DND-41 (cell line): Measurements from ENCODE around the gene EXOC4.

ENCODE experiments used
- ATAC-seq: fragments of 200-7000 bp; cut with Tn5 transposase; 3 replicates; pipeline ENCODE4 v1.9.1; 2021; ENCODE audit warnings: low read depth; ENCODE audit not compliant: insufficient read depth
- DNase-seq: peaks from one replicate; pipeline ENCODE4 v3.0.0-alpha.2; 2020
- H2AFZ ChIP-seq: 2 replicates; pipeline ENCODE4 v1.6.0; 2012; ENCODE audit warnings: low read depth, low read length
- H3K27ac ChIP-seq: 2 replicates; pipeline ENCODE4 v1.5.1; 2012; ENCODE audit warnings: low read length, inconsistent platforms
- H3K27me3 ChIP-seq: fragments of 200-600 bp; sonication (generic); 2 replicates; pipeline ENCODE4 v1.6.0; 2012; ENCODE audit warnings: low read length, mild to moderate bottlenecking, inconsistent platforms; ENCODE audit not compliant: insufficient read depth, poor library complexity
- H3K36me3 ChIP-seq: 2 replicates; pipeline ENCODE4 v1.5.1; 2012; ENCODE audit warnings: low read length, inconsistent platforms; ENCODE audit not compliant: insufficient read depth
- H3K4me1 ChIP-seq: 2 replicates; pipeline ENCODE4 v1.5.1; 2012; ENCODE audit warnings: mild to moderate bottlenecking, low read length; ENCODE audit not compliant: insufficient read depth
- H3K4me2 ChIP-seq: 2 replicates; pipeline ENCODE4 v1.6.0; 2012; ENCODE audit warnings: mild to moderate bottlenecking, moderate library complexity, low read length, inconsistent platforms; ENCODE audit not compliant: insufficient read depth
- H3K4me3 ChIP-seq, 2 experiments: fragments of 200-600 bp in 1 of 2; shearing (Covaris generic) in 1 of 2; 2 replicates each; pipeline ENCODE4 v1.5.1; 2012 to 2016; ENCODE audit warnings: inconsistent platforms in 2 of 2, low read length in 2 of 2, mild to moderate bottlenecking in 2 of 2, low read depth in 1 of 2, moderate library complexity in 1 of 2
- H3K79me2 ChIP-seq: 2 replicates; pipeline ENCODE4 v1.6.0; 2012; ENCODE audit warnings: low read length, inconsistent platforms; ENCODE audit not compliant: insufficient read depth
- H3K9ac ChIP-seq: 2 replicates; pipeline ENCODE4 v1.6.0; 2012; ENCODE audit warnings: low read depth, mild to moderate bottlenecking, inconsistent platforms, low read length, moderate library complexity
- H3K9me3 ChIP-seq: 2 replicates; pipeline ENCODE4 v1.5.1; 2012; ENCODE audit warnings: low read length, moderate library complexity, mild to moderate bottlenecking, inconsistent platforms; ENCODE audit not compliant: insufficient read depth, severe bottlenecking
- H4K20me1 ChIP-seq: 2 replicates; pipeline ENCODE4 v1.6.0; 2012; ENCODE audit warnings: low read length; ENCODE audit not compliant: insufficient read depth
- EZH2 ChIP-seq: IDR thresholded peaks from 3 replicates; pipeline ENCODE4 v1.6.1; 2012; ENCODE audit warnings: borderline replicate concordance, low read depth, mild to moderate bottlenecking, moderate library complexity, low read length, inconsistent platforms; ENCODE audit not compliant: severe bottlenecking
- TF ChIP-seq, protein P1 (sequence below): IDR thresholded peaks from 2 replicates; pipeline ENCODE4 v1.5.1; 2012; ENCODE audit warnings: borderline replicate concordance, low read length, moderate library complexity, mild to moderate bottlenecking; ENCODE audit not compliant: poor library complexity, severe bottlenecking; ENCODE audit errors: extremely low read depth

Gene EXOC4

DNA sequence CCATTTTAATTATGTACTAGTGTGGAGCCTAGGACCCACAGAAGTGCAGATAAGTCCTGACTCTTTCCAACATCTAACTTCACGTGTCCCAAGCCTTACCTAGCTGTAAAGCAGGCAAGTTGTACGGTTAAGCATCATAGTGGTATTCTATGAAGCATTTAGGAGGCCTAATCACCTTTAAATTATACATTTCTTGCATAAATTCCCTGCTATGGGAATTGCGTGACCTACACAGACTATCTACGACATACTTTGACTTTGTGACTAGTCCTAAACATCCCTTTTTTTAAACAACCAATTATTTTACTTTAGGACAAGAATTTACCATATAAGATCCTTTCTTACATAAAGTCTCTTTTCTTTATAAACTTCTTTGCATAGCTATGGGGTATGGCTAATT is 836.6 kb downstream of the EXOC4 start:
- Histone ChIP-seq H3K27ac (no peak overlapping the region), H4K20me1 (no peaks in the 10 kb centered on the region), H3K79me2 (no peaks in the 10 kb centered on the region), H3K36me3 (no peaks in the 10 kb centered on the region), H3K9me3 (peaks cover 30% of the 10 kb centered on the region), H3K4me1 (no peaks in the 10 kb centered on the region), H3K9ac (no peak overlapping the region), H2AFZ (no peak overlapping the region), H3K27me3 (no peaks in the 10 kb centered on the region), H3K4me3 (no peak overlapping the region), H3K4me2 (no peak overlapping the region)
- DNase-seq, result no peak
- no peak for ATAC-seq
- TF ChIP-seq, protein P1, sequence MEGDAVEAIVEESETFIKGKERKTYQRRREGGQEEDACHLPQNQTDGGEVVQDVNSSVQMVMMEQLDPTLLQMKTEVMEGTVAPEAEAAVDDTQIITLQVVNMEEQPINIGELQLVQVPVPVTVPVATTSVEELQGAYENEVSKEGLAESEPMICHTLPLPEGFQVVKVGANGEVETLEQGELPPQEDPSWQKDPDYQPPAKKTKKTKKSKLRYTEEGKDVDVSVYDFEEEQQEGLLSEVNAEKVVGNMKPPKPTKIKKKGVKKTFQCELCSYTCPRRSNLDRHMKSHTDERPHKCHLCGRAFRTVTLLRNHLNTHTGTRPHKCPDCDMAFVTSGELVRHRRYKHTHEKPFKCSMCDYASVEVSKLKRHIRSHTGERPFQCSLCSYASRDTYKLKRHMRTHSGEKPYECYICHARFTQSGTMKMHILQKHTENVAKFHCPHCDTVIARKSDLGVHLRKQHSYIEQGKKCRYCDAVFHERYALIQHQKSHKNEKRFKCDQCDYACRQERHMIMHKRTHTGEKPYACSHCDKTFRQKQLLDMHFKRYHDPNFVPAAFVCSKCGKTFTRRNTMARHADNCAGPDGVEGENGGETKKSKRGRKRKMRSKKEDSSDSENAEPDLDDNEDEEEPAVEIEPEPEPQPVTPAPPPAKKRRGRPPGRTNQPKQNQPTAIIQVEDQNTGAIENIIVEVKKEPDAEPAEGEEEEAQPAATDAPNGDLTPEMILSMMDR, result no peak
- TF ChIP-seq EZH2, result no peak

DNA sequence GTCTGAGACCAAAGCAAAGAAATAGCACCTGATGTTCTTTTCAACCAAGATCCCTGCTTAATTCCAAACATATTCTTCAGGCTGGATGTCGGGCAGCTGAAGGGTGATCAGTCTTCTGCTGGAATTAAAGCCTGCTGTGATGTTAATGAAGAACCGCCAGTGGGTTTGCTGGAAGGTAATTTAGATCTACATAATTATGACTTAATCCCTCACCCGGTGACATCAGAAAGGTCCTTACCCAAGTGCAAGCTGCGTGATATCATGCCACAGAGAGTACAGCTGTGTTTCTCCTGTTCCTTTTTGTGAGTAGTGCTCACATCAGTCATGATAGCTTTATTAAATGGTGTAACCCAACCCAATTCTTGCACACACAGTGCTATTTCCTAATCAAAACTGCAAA is 845.2 kb downstream of the EXOC4 start:
- Histone ChIP-seq H2AFZ (no peak overlapping the region), H3K4me1 (no peaks in the 10 kb centered on the region), H3K4me3 (no peak overlapping the region), H3K9ac (no peak overlapping the region), H3K27ac (no peak overlapping the region), H3K79me2 (no peaks in the 10 kb centered on the region), H3K4me2 (no peak overlapping the region), H3K27me3 (no peaks in the 10 kb centered on the region), H3K36me3 (no peaks in the 10 kb centered on the region), H4K20me1 (no peaks in the 10 kb centered on the region), H3K9me3 (peaks cover 2% of the 10 kb centered on the region)
- TF ChIP-seq, protein P1, result no peak
- TF ChIP-seq EZH2, result no peak
- ATAC-seq, result no peak
- DNase-seq, result no peak

DNA sequence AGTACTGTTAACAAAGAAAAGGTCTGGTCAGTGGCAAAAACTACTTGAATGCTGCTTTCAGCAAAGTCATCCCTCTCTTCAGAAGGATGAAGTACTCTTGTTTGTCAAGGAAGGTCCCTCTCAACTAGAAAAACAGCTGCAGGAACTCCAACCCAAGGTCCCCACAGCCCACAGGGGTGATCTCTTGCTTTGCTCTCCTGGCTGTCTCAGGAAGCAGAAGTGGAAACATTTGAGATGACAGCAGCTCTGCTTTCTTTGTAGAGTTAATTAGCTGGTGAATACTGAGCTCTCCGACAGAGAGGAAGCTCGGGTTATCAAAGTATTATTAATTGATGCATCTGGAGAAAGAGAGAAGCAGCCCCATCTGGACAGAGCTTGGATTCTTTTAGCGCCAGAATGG is 848.8 kb downstream of the EXOC4 start:
- no peak overlapping the region for H2AFZ ChIP-seq
- TF ChIP-seq EZH2, result no peak
- TF ChIP-seq, protein P1, result no peak

DNA sequence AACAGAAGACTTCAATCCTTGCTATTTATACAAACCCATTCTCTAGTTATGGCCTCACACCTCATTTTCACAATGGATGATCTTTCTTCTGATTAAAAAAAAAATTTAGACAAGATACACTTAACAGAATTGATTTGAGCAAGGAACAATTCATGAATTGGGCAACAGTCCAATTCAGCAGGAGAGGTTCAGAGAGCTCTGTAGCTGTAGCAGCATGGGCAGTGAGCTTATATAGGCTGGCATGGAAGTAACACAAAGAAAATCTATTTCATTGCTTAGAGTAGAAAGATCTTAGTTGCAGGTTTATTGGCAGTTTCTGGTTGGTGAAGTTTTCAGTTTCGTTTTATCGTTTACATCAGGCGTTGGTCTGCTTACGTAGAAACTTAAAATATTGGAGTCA is 851.3 kb downstream of the EXOC4 start:
- Histone ChIP-seq H3K4me1 (no peaks in the 10 kb centered on the region), H3K27ac (no peak overlapping the region)
- DNase-seq, result no peak

More for the DNA sequence above, 848.8 kb downstream of the EXOC4 start:
- no peak overlapping the region for H3K4me3 ChIP-seq
- no peaks in the 10 kb centered on the region for H3K4me1 ChIP-seq
- no peaks in the 10 kb centered on the region for H3K79me2 ChIP-seq
- no peaks in the 10 kb centered on the region for H3K36me3 ChIP-seq
- H3K27me3 ChIP-seq, result no peaks in the 10 kb centered on the region
- H4K20me1 ChIP-seq, result no peaks in the 10 kb centered on the region
- H3K9ac ChIP-seq, result no peak overlapping the region
- H3K27ac ChIP-seq, result no peak overlapping the region
- DNase-seq, result no peak
- H3K4me2 ChIP-seq, result no peak overlapping the region
- H3K9me3 ChIP-seq, result peaks cover 2% of the 10 kb centered on the region
- ATAC-seq, result no peak

More for the DNA sequence above, 851.3 kb downstream of the EXOC4 start:
- ATAC-seq, result no peak
- H3K9me3 ChIP-seq, result no peaks in the 10 kb centered on the region
- TF ChIP-seq, protein P1, result no peak
- TF ChIP-seq EZH2, result no peak
- no peak overlapping the region for H3K4me2 ChIP-seq
- H3K27me3 ChIP-seq, result no peaks in the 10 kb centered on the region
- no peak overlapping the region for H3K9ac ChIP-seq
- H3K4me3 ChIP-seq, result no peak overlapping the region
- no peak overlapping the region for H2AFZ ChIP-seq
- H3K79me2 ChIP-seq, result no peaks in the 10 kb centered on the region
- H4K20me1 ChIP-seq, result no peaks in the 10 kb centered on the region
- no peaks in the 10 kb centered on the region for H3K36me3 ChIP-seq
